ENCODE measurements around the gene TIGAR. TPM values are rescaled to one million over a fixed set of nuclear protein-coding genes. Genes with fewer than 3 reads are reported as not detected.

TIGAR gene
- total and polyA plus RNA-seq, 2 of the 8 experiments (the other 6 are each of a cell fraction or from before 2014, with no cell fraction given): 3.8 to 26.4 TPM

GRCh38 chr12:4355156-4356040 is 34.4 kb downstream of the TIGAR start:
- Histone ChIP-seq H4K5ac (ENCODE audit: insufficient read length, low read depth, low read length) (no peak overlapping the region), H3K27ac (ENCODE audit: low read depth, low read length) (no peak overlapping the region), H4K20me1 (replicated peaks in 1 of 2; ENCODE audit: control insufficient read depth in 1 of 2, insufficient read depth in 2 of 2, low read length in 2 of 2) (no peaks in the 10 kb centered on the region), H3K79me1 (ENCODE audit: low read depth, low read length) (no peaks in the 10 kb centered on the region), H3K9ac (replicated peaks in 1 of 4; ENCODE audit: extremely low read depth in 1 of 4, low read depth in 3 of 4, low read length in 3 of 4) (no peak overlapping the region), H3K23ac (ENCODE audit: insufficient read length) (no peak overlapping the region), H3K14ac (ENCODE audit: insufficient read length) (no peak overlapping the region), H2BK15ac (ENCODE audit: low read length) (no peak overlapping the region), H3K79me2 (ENCODE audit: control insufficient read depth in 1 of 2, insufficient read depth in 2 of 2, low read length in 2 of 2) (no peaks in the 10 kb centered on the region), H3K27me3 (replicated peaks in 1 of 4; ENCODE audit: control insufficient read depth in 3 of 4, extremely low read depth in 1 of 4, insufficient read depth in 3 of 4, low read length in 3 of 4) (no peaks in the 10 kb centered on the region), H3K36me3 (ENCODE audit: control insufficient read depth in 2 of 4, insufficient read depth in 4 of 4, low read length in 3 of 4) (peaks cover 0 to 28% (median 17%) of the 10 kb centered on the region in 4 experiments; a peak in 6 of 8 replicates), H4K8ac (ENCODE audit: extremely low read depth, insufficient read depth, low read length) (peak overlapping the region; percentile 17; the same call in 1 of the 2 replicates), H4K91ac (replicated peaks; ENCODE audit: insufficient read length, low read length) (peak overlapping the region; percentile 29), H2AK5ac (ENCODE audit: low read depth, low read length) (no peak overlapping the region), H3K4me2 (ENCODE audit: insufficient read depth in 1 of 2, low read depth in 2 of 2, low read length in 2 of 2) (no peak overlapping the region), H2AFZ (ENCODE audit: low read length) (no peak overlapping the region), H2BK12ac (ENCODE audit: low read depth, low read length) (no peak overlapping the region), H3K23me2 (ENCODE audit: low read depth, low read length) (no peaks in the 10 kb centered on the region), H2BK5ac (ENCODE audit: low read depth, low read length) (peak overlapping the region; percentile 45; the same call in 1 of the 2 replicates), H3K18ac (ENCODE audit: extremely low read depth, low read length) (0 out of 2 replicates have a peak overlapping the region, but pooled peaks have one; percentile 24), H2BK120ac (replicated peaks; ENCODE audit: low read depth, low read length) (no peak overlapping the region), H3K4me1 (replicated peaks in 1 of 4; ENCODE audit: control insufficient read depth in 3 of 4, insufficient read depth in 4 of 4, low read length in 3 of 4) (no peaks in the 10 kb centered on the region), H3K4ac (replicated peaks; ENCODE audit: insufficient read length, low read depth, low read length) (no peak overlapping the region), H3K9me3 (ENCODE audit: insufficient read depth in 2 of 2, low read depth in 1 of 2, low read length in 1 of 2) (no peaks in the 10 kb centered on the region; a peak in 2 of 4 replicates), H3K4me3 (ENCODE audit: extremely low read depth in 1 of 4, insufficient read depth in 2 of 4, low read depth in 3 of 4, low read length in 4 of 4) (no peak overlapping the region), H2BK20ac (ENCODE audit: low read length) (no peak overlapping the region), H3K56ac (replicated peaks; ENCODE audit: insufficient read length, low read depth, low read length) (no peak overlapping the region)
- ChIA-PET CTCF (ENCODE audit: partially characterized antibody) (interaction anchor here (0.7 to 1.2 kb wide), 5 partner anchors 10 to 422 kb away, joined by 3 read pairs; no protein-coding TSS in a partner anchor), POLR2A (ENCODE audit: partially characterized antibody) (interaction anchor here (0.6 to 0.7 kb wide), 2 partner anchors 30 to 109 kb away, joined by 3 to 4 read pairs; no protein-coding TSS in a partner anchor)
- TF ChIP-seq BCL11A (IDR thresholded peaks at IDR 0.05; ENCODE audit: low read depth in 2 of 2, low read length in 2 of 2): no peak
- TF ChIP-seq E2F6 (IDR thresholded peaks at IDR 0.05): peak; percentile 43; the same call in 1 of the 2 replicates
- TF ChIP-seq POLR2A (IDR thresholded peaks at IDR 0.05; ENCODE audit: control extremely low read depth in 1 of 2, low read depth in 2 of 2, low read length in 2 of 2): no peak
- no peak for TF ChIP-seq HDAC2 (IDR thresholded peaks at IDR 0.05; ENCODE audit: borderline replicate concordance in 1 of 2, low read depth in 2 of 2, low read length in 2 of 2)
- DNase-seq (ENCODE audit: low read depth in 1 of 2, low spot score in 2 of 2): no peak
- WGBS, 2 experiments (ENCODE audit: extremely low coverage in 1 of 2, insufficient coverage in 1 of 2, insufficient read length in 1 of 2, insufficient replicate concordance in 2 of 2, low coverage in 1 of 2, low lambda C conversion rate in 2 of 2, missing lambda C conversion rate in 1 of 2): 75% methylated on average over 3 of the region's 3 CpGs; no CpG with 5 or more reads in 1 of the 2 experiments
- no peak for FAIRE-seq
